Vagina (tissue), 2 donors: ENCODE data around the gene SLC11A2. TPM values are rescaled to one million over a fixed set of nuclear protein-coding genes. Genes with fewer than 3 reads are reported as not detected.
A peak's percentile ranks its signal among the peaks of the same experiment; 100 is the strongest.

Experiments used
- DNase-seq, 2 donors: peaks; one replicate each; pipeline ENCODE4 v3.0.0-alpha.2; 2017; ENCODE audit errors: extremely low spot score in 2 of 2
- H3K27ac ChIP-seq: fragments of 200-600 bp; sonication (generic); one replicate; pipeline ENCODE4 v1.5.1; 2019
- H3K27me3 ChIP-seq: fragments of 200-600 bp; sonication (generic); one replicate; pipeline ENCODE4 v1.5.1; 2019
- H3K36me3 ChIP-seq, 2 donors: fragments of 200-600 bp; sonication (generic); one replicate each; pipeline ENCODE4 v1.5.1; 2017 to 2019
- H3K4me1 ChIP-seq: fragments of 200-600 bp; sonication (generic); one replicate; pipeline ENCODE4 v1.5.1; 2019
- H3K4me3 ChIP-seq, 2 donors: fragments of 200-600 bp; sonication (generic); 1 replicate in 1 of 2; 2 replicates in 1 of 2; pipeline ENCODE4 v1.5.1; 2016 to 2019
- H3K9me3 ChIP-seq: fragments of 200-600 bp; sonication (generic); one replicate; pipeline ENCODE4 v1.5.1; 2019
- POLR2A ChIP-seq, 2 donors: fragments of 450-650 bp; IDR thresholded peaks; one replicate each; pipeline ENCODE4 v1.6.1; 2017; ENCODE audit warnings: antibody characterized with exemption in 2 of 2, mild to moderate bottlenecking in 2 of 2, moderate library complexity in 2 of 2
- POLR2AphosphoS5 ChIP-seq, 2 donors: sonication (generic); formaldehyde crosslinking; IDR thresholded peaks; one replicate each; pipeline ENCODE4 v1.9.0; 2017; ENCODE audit warnings: antibody characterized with exemption in 2 of 2, mild to moderate bottlenecking in 2 of 2, low read depth in 1 of 2; ENCODE audit not compliant: insufficient read depth in 1 of 2
- intact Hi-C: fragments of 100-400 bp; cut with DNase I; formaldehyde crosslinking; loops from one replicate; pipeline ENCODE4 v1.15.1; 2023
- total RNA-seq: library from RNA; depleted of rRNA; stranded (reverse); fragments of >200 nt; gene quantifications from one replicate; pipeline ENCODE4 v1.2.3, GENCODE V29; 2016
- TF ChIP-seq, protein P1 (sequence below), 3 experiments: fragments of 450-650 bp in 2 of 3; fragments of 200-600 bp in 1 of 3; sonication (generic) in 1 of 3; IDR thresholded peaks; one replicate each; pipeline ENCODE4 v1.5.1; 2017 to 2019; ENCODE audit warnings: antibody characterized with exemption in 3 of 3, mild to moderate bottlenecking in 2 of 3, moderate library complexity in 2 of 3

Gene SLC11A2
- total RNA-seq, 1 donor from 2014 or later: 40.8 TPM

- DNase-seq: no peak
- intact Hi-C loops: loop anchor here (10.0 kb wide), 2 partner anchors 60 to 160 kb away; a partner anchor contains a TSS
- H3K27ac ChIP-seq: peak overlapping the region; percentile 59
Measured at GRCh38 chr12:50984586-50985298, 41.4 kb downstream of the SLC11A2 start.

DNA sequence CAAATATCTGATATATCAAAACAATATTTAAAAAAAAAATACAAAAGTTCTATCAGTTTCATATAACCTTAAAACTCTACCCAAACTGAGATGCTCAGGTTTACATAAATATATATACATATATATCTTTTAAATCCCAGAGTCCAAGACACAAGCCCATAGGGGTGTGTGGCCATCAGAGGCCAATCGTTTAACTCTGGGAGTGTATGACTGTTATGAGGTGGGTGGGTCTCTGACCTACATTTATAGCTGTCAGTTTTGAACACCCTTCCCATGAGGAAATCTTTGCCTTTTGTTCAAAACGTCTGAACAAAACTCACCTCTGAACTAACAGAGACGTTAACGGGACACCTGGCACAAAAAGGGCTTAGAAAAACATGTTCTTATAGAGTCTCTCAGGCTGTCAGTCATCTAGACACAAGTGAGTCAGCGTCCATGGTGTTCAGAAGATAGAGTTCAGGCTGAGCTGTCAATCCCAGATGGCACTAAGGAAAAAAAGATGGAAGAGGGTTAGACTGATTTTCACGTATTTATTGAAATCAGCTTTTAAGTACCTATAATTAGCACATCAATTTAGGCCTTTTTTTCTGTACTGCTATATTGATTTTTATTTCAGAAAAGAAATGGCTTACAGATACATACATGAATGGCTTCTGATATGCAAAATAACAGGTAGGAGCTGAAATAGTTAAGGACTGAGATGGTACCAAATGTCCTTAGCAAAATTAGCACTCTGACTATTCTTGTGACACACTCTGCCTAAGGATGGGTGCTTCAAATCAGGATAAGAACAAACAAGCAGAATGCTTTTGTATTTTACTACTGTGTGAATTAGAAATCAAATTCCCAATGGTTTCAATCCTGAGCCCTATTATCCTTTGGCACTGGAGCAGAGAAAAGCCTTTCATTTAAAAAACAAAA, 44.6 kb downstream of the SLC11A2 start:
- Histone ChIP-seq H3K9me3 (no peaks in the 10 kb centered on the region), H3K4me1 (peaks cover 26% of the 10 kb centered on the region), H3K27me3 (no peaks in the 10 kb centered on the region), H3K36me3 (peaks cover 0 to 6% of the 10 kb centered on the region in 2 donors), H3K4me3 (no peak overlapping the region), H3K27ac (no peak overlapping the region)
- intact Hi-C loops: loop anchor here (10.0 kb wide), 2 partner anchors 57 to 157 kb away; a partner anchor contains a TSS
- TF ChIP-seq POLR2AphosphoS5 (IDR thresholded peaks at IDR 0.05; ENCODE audit: insufficient read depth in 1 of 2, low read depth in 1 of 2) (no peak), POLR2A (IDR thresholded peaks at IDR 0.05) (no peak)
- TF ChIP-seq, protein P1, sequence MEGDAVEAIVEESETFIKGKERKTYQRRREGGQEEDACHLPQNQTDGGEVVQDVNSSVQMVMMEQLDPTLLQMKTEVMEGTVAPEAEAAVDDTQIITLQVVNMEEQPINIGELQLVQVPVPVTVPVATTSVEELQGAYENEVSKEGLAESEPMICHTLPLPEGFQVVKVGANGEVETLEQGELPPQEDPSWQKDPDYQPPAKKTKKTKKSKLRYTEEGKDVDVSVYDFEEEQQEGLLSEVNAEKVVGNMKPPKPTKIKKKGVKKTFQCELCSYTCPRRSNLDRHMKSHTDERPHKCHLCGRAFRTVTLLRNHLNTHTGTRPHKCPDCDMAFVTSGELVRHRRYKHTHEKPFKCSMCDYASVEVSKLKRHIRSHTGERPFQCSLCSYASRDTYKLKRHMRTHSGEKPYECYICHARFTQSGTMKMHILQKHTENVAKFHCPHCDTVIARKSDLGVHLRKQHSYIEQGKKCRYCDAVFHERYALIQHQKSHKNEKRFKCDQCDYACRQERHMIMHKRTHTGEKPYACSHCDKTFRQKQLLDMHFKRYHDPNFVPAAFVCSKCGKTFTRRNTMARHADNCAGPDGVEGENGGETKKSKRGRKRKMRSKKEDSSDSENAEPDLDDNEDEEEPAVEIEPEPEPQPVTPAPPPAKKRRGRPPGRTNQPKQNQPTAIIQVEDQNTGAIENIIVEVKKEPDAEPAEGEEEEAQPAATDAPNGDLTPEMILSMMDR (IDR thresholded peaks at IDR 0.05): no peak
- DNase-seq: no peak

More at GRCh38 chr12:50984586-50985298, 41.4 kb downstream of the SLC11A2 start:
- Histone ChIP-seq H3K9me3 (no peaks in the 10 kb centered on the region), H3K27me3 (no peaks in the 10 kb centered on the region), H3K36me3 (peaks cover 0 to 19% of the 10 kb centered on the region in 2 donors), H3K4me3 (no peak overlapping the region), H3K4me1 (peaks cover 28% of the 10 kb centered on the region)
- TF ChIP-seq POLR2A (IDR thresholded peaks at IDR 0.05) (no peak), POLR2AphosphoS5 (IDR thresholded peaks at IDR 0.05; ENCODE audit: insufficient read depth in 1 of 2, low read depth in 1 of 2) (no peak)
- TF ChIP-seq, protein P1 (IDR thresholded peaks at IDR 0.05): no peak

DNA sequence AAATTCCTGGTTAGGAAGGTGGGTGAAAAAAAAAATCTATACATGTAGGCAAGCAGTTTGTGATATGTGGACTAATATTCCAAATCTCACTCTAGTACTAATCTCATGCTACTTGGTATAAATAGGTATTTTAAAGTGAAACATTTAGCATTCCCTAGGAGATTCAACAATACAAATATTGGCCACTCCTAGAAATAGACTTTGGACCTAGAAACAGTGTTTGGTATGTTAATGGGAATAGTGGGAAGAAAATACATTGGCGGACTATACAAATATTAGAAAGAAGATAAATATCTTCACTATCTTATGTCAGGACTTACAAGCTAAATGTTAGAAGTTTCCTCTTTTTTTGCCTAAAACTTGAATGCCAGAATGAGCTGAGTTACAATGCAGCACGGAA, 45.6 kb downstream of the SLC11A2 start:
- Histone ChIP-seq H3K4me1 (peaks cover 16% of the 10 kb centered on the region), H3K9me3 (no peaks in the 10 kb centered on the region), H3K27ac (no peak overlapping the region), H3K27me3 (no peaks in the 10 kb centered on the region), H3K36me3 (peaks cover 0 to 6% of the 10 kb centered on the region in 2 donors), H3K4me3 (no peak overlapping the region)
- no peak for DNase-seq
- TF ChIP-seq POLR2A (IDR thresholded peaks at IDR 0.05) (no peak), POLR2AphosphoS5 (IDR thresholded peaks at IDR 0.05; ENCODE audit: insufficient read depth in 1 of 2, low read depth in 1 of 2) (no peak)
- TF ChIP-seq, protein P1 (IDR thresholded peaks at IDR 0.05): no peak
- intact Hi-C loops: loop anchor here (10.0 kb wide), 2 partner anchors 56 to 156 kb away; a partner anchor contains a TSS

GRCh38 chr12:50979369-50980052, 46.7 kb downstream of the SLC11A2 start:
- Histone ChIP-seq H3K36me3 (peaks cover 0 to 6% of the 10 kb centered on the region in 2 donors), H3K9me3 (no peaks in the 10 kb centered on the region), H3K4me3 (no peak overlapping the region), H3K27ac (no peak overlapping the region), H3K27me3 (no peaks in the 10 kb centered on the region), H3K4me1 (peaks cover 6% of the 10 kb centered on the region)
- TF ChIP-seq POLR2AphosphoS5 (IDR thresholded peaks at IDR 0.05; ENCODE audit: insufficient read depth in 1 of 2, low read depth in 1 of 2) (no peak), POLR2A (IDR thresholded peaks at IDR 0.05) (no peak)
- TF ChIP-seq, protein P1 (IDR thresholded peaks at IDR 0.05): no peak
- no peak for DNase-seq
- intact Hi-C loops: loop anchor here (10.0 kb wide), 2 partner anchors 55 to 155 kb away; a partner anchor contains a TSS
